Measurements from ENCODE around the gene GPC4.

DNA sequence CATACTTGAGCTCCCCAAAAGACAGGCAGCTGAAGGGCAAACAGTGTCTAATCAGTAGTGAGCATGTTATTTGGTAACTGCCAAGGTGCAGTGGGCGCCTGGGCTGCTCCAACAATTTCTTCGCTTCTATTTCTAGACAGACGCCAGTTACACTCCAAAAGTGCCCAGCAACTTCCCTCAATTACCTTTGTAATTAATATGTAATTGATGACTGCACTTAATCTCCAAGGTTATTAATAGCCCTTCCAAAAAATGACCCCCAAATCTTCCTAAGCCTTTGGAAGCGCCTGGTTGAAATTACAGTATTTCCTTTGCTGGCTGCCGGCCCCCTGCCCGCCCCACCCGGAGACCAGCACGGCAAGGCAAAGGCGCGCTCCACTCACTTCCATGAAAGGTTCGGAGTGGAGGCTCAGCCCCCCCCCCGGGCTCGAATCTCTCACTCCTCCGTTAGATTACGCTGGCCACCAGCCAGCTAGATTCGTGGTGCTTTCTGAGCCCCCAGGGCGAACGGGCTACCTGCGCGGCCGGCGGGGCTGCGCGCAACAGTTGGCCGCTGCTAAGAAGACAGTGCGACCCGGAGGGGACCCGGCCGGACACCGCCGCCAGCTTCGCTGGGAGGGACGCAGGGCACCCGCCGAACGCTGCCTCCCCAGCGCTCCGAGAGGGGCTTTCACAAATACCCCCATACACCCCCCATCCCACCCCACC lies 1.9 kb downstream of the GPC4 start:
- TF ChIP-seq, protein P1, sequence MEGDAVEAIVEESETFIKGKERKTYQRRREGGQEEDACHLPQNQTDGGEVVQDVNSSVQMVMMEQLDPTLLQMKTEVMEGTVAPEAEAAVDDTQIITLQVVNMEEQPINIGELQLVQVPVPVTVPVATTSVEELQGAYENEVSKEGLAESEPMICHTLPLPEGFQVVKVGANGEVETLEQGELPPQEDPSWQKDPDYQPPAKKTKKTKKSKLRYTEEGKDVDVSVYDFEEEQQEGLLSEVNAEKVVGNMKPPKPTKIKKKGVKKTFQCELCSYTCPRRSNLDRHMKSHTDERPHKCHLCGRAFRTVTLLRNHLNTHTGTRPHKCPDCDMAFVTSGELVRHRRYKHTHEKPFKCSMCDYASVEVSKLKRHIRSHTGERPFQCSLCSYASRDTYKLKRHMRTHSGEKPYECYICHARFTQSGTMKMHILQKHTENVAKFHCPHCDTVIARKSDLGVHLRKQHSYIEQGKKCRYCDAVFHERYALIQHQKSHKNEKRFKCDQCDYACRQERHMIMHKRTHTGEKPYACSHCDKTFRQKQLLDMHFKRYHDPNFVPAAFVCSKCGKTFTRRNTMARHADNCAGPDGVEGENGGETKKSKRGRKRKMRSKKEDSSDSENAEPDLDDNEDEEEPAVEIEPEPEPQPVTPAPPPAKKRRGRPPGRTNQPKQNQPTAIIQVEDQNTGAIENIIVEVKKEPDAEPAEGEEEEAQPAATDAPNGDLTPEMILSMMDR (IDR thresholded peaks at IDR 0.05), result no peak
- TF ChIP-seq POLR2A (IDR thresholded peaks at IDR 0.05) (no peak), EP300 (IDR thresholded peaks at IDR 0.05; ENCODE audit: low read depth) (no peak)
